GM19238 (cell line): Measurements from ENCODE around the gene PLEKHN1.
A peak's percentile ranks its signal among the peaks of the same experiment; 100 is the strongest.
"Not testable (repeated sequence)": the region's sequence is repeated elsewhere in the genome, so short reads cannot be mapped to it uniquely, and the experiment has no call there.

Source experiments
- DNase-seq: peaks from one replicate; pipeline ENCODE4 v3.0.0; 2011; ENCODE audit warnings: low spot score; ENCODE audit not compliant: insufficient read length

PLEKHN1 gene

GRCh38 chr1:1010131-1010530, 43.8 kb downstream of the PLEKHN1 start:
- DNase-seq = not testable (repeated sequence)

- no peak for DNase-seq
Measured at GRCh38 chr1:1011396-1011949, 45.2 kb downstream of the PLEKHN1 start.

GRCh38 chr1:1012736-1013104, 46.4 kb downstream of the PLEKHN1 start:
- DNase-seq = not testable (repeated sequence)

- DNase-seq = peak; percentile 87
Measured at GRCh38 chr1:1013105-1013921, 47.0 kb downstream of the PLEKHN1 start, which contains the start of gene ISG15. TSS of gene ISG15 (plus strand) at chr1:1013497. CDS start at chr1:1013574, 77 bp downstream.

- no peak for DNase-seq
Measured at GRCh38 chr1:1013922-1014648, 47.8 kb downstream of the PLEKHN1 start.

- DNase-seq = no peak
Measured at GRCh38 chr1:1014799-1015681, 48.8 kb downstream of the PLEKHN1 start.

GRCh38 chr1:1017397-1018320, 51.4 kb downstream of the PLEKHN1 start:
- DNase-seq = not testable (repeated sequence)

- not testable (repeated sequence) for DNase-seq
Measured at GRCh38 chr1:1018321-1018685, 52.0 kb downstream of the PLEKHN1 start.

- peak; percentile 96 for DNase-seq
Measured at GRCh38 chr1:1019122-1019999, 53.1 kb downstream of the PLEKHN1 start.

GRCh38 chr1:1020000-1020404, 53.7 kb downstream of the PLEKHN1 start, which contains the start of gene AGRN:
TSS of gene AGRN (plus strand) at chr1:1020120. CDS start at chr1:1020173, 53 bp downstream.
- DNase-seq = peak; percentile 82

GRCh38 chr1:1020415-1021009, 54.2 kb downstream of the PLEKHN1 start:
- peak; percentile 74 for DNase-seq

GRCh38 chr1:1021010-1021919, 55.0 kb downstream of the PLEKHN1 start:
- no peak for DNase-seq

GRCh38 chr1:1021920-1022259, 55.6 kb downstream of the PLEKHN1 start:
- DNase-seq = no peak

GRCh38 chr1:1022302-1023009, 56.2 kb downstream of the PLEKHN1 start:
- DNase-seq = no peak

- DNase-seq = no peak
Measured at GRCh38 chr1:1023700-1024099, 57.4 kb downstream of the PLEKHN1 start.

- DNase-seq = no peak
Measured at GRCh38 chr1:1024149-1024770, 58.0 kb downstream of the PLEKHN1 start.
